ENCODE data around the gene SPSB4.

Gene SPSB4

GRCh38 chr3:141122455-141123030 lies 71.4 kb downstream of the SPSB4 start:
- no peak for DNase-seq

DNA sequence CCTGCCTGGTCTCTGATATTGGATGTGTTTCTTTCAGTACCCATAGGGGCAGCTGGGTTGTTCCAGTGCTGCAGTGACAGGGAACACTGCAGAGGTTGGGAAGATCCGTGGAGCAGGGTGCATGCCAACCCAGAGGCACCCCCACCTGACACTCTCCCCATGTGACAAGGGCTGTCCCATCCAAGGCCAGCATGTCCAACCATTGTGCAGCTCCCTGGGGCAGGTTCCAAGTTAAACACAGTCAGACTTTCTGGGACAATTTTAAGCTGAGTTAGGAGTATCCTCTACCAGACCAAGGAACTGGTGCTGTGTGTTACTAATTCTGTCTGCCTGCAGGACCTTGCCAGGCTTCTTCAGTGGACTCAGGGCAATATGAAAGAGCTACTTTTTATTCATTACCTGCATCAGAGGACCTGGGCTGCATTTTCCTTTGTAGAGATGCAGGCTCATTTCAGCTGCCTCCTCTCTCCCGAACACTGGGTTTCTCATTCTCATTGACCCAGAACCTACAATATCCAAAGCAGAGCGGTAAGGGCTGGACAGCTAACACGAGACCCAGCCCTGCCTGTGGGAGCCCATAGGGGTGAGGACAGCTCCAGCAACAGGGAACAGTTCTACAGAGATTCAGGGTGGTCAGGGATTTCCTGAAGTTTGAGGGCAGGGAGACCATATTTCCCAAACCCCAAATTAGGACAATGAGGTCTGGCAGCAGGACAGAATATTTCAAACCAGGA lies 72.7 kb downstream of the SPSB4 start:
- no peak for DNase-seq

DNA sequence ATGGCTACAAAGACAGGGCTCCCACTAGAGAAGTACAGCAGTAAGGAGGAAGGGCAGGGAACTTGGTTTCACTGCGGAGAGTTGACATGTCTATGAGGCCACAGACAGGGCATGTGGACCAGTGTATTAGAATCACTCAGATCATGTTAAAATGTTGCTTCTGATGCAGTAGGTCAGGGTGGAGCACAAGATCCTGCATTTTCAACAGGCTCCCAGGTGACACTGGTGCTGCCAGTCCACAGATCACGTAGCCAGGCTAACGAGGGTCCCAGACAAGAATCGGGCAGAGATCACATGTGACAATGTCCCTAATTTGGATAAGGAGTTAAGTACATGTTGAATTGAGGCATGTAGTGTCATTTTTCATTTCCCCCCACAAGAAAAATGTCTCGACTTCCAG lies 73.6 kb downstream of the SPSB4 start:
- no peak for DNase-seq

GRCh38 chr3:141125351-141125750 lies 74.2 kb downstream of the SPSB4 start:
- no peak for DNase-seq

DNA sequence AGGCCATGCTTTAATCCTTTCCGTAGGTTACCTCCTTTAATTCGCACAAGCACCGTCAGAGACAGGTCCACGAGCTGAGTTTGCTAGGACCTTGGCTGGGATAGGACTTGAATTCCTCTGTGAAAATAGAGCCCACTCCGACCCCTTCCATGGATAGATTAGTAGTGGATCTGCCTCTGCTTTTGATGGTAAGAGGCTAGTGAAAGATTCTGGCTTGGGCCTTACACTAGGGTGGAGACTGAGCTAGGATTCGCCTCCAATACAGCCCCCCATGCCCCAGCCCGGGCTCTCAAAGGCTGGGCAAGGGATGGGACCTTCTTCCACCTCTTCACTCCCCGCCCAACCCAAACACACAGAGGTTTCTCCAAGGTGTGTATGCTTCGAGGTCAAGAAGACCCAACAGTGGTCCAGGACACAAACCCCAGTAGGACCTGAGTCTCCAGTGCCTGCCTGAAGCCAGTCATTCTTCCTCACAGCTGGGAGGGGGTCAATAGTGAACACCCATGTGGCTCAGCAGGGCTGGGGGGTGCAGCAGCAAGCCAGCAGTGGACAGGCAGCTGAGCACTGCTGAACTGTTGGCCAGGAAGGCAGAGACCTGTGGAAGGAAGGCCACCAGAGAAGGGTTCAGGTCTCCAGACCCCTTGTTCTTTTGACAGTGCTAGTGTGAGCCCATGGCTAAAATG lies 75.7 kb downstream of the SPSB4 start:
- DNase-seq = no peak

GRCh38 chr3:141127344-141128125 lies 76.4 kb downstream of the SPSB4 start:
- no peak for DNase-seq

DNA sequence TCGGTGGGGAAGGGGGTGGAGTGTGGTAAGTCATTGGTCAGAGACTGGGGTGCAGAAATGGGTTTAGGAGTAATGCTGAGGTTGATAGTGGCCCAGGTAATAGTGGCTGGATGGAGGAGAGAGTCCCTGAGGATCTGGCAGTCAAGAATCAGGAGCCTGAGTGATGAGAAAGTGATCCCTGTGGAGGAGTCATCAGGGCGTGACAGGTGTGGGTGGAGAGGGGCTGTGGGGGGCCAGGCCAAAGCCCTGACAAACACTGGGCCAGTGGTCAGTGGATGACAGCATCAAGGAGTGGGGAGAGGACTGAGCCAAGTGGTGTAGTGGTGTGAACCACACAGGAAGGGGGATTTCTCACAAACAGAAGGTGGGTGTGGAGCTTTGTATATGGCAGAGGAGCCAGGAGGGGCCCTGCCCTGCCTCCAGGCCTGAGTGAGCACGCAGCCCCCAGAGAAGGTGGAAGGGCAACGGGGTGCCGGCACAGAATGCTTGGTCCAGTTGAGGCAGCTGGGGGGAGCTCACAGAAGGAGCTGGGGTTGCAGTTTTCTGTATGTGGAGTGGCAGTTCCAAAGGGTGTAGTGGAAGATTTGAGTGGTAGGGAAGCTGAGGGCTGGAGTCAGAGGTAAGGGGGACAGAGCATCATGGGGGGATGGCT lies 77.1 kb downstream of the SPSB4 start:
- DNase-seq = no peak

- no peak for DNase-seq
These were observed 77.9 kb downstream of the SPSB4 start for GRCh38 chr3:141129049-141129448.

- no peak for DNase-seq
These were observed 78.4 kb downstream of the SPSB4 start for GRCh38 chr3:141129541-141130011.

DNA sequence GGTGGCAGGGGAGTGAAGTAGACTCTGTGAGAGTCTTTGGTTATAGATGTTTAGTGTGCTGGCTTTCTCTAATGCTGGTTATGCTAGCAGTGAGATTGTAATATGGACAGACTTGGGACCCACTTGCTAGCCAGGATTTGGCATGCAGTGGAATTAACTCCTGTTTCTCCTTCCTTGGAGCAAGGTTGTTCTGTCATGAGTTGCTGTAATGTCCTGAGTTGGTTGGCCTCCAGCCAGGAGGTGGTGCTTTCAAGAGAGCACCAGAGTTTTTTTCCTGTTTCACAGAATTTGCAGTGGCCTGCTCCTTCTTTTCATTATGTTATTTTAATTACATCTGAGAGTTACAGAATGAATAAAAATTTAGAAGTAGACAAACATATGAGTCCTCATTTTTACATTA lies 92.4 kb downstream of the SPSB4 start:
- DNase-seq = no peak

- DNase-seq = no peak
These were observed 95.9 kb downstream of the SPSB4 start for GRCh38 chr3:141146979-141147470.

DNA sequence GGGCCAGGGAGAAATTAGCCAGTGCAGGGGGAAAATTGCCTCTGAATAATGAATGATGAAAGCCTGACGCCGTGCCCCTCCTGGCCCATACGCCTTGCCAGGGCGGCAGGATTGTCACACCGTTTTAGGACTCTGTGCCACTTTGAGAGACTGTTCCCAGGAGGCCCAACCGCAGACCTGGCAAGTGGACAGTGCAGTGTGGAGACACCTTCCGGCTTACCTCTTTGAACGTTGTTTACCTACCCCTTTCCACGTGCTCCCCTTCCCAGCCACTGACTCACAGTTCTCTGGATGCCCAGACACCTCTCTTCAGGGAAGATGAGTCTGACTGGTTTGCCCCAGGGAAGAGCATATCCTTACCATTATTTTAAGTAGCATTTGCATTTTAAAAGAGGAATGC lies 96.5 kb downstream of the SPSB4 start:
- no peak for DNase-seq

DNA sequence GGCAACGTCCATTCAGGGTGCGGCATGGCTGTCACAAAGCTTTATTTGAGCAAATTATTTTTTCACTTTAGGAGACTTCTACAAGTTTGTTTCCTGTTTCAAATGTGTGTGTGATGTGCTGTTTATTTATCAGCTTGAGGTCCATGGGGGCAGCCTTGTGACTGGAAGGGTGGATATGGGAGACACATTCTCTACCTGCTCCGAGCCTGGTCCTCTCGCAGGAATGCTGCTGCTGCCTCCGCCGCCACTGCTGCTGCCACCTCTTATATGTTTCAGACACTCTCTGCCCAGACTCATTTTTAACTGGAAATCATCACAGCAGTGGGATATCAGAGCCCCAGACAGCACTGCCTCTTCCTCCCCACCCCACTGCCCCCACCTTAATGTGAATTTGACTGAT lies 97.0 kb downstream of the SPSB4 start:
- DNase-seq = no peak

- DNase-seq = no peak
These were observed 97.6 kb downstream of the SPSB4 start for GRCh38 chr3:141148770-141149169.

GRCh38 chr3:141150081-141150830 lies 99.1 kb downstream of the SPSB4 start:
- DNase-seq = no peak

- no peak for DNase-seq
These were observed 99.8 kb downstream of the SPSB4 start for GRCh38 chr3:141150931-141151330.

- no peak for DNase-seq
These were observed 100.3 kb downstream of the SPSB4 start for GRCh38 chr3:141151439-141151838.

- DNase-seq = no peak
These were observed 101.0 kb downstream of the SPSB4 start for GRCh38 chr3:141152130-141152529.

GRCh38 chr3:141152801-141153678 lies 101.9 kb downstream of the SPSB4 start:
- no peak for DNase-seq

DNA sequence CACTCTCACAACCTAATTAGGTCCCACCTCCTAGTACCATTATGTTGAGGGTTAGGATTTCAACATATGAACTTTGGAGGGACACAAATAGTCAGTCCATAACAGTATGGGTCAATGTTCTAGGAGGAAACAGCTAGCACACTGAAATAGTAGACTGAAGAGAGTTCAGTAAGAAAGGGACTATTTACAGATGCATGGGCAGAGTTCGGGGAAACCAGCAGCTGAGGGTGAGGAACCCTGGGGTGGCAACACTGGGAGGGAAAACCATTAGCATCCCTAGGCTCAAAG lies 102.5 kb downstream of the SPSB4 start:
- no peak for DNase-seq

GRCh38 chr3:141164852-141165251 lies 113.7 kb downstream of the SPSB4 start:
- DNase-seq = no peak

All from activated CD4-positive, alpha-beta T cell treated with anti-CD3 and anti-CD28 coated beads for 4 hours (primary cell).